HG03439 (cell line): ENCODE data around the gene FBXO24.
"Not testable (repeated sequence)": the region's sequence is repeated elsewhere in the genome, so short reads cannot be mapped to it uniquely, and the experiment has no call there.

Experiments
- ATAC-seq: cut with Tn5 transposase; IDR thresholded peaks from one replicate; pipeline ENCODE4 v1.9.1; 2021; ENCODE audit warnings: mild to moderate bottlenecking, moderate library complexity; ENCODE audit not compliant: unreplicated experiment

The FBXO24 gene

GRCh38 chr7:100586266-100587025, at the start of gene FBXO24:
FBXO24 (plus strand) TSS chr7:100586328; CDS start chr7:100586626, 298 bp downstream.
- ATAC-seq = peak; percentile 86

- ATAC-seq = not testable (repeated sequence)
Measured at GRCh38 chr7:100536695-100537094, 49.4 kb upstream of the FBXO24 start.

- peak; percentile 1 for ATAC-seq
Measured at GRCh38 chr7:100538348-100538653, 47.8 kb upstream of the FBXO24 start.

- ATAC-seq = peak; percentile 90
Measured at GRCh38 chr7:100538654-100539435, 47.3 kb upstream of the FBXO24 start, which contains the start of gene AGFG2. AGFG2 (plus strand) TSS chr7:100539203; CDS start chr7:100539347, 144 bp downstream.

- ATAC-seq = no peak
Measured at GRCh38 chr7:100539436-100540006, 46.6 kb upstream of the FBXO24 start.

- no peak for ATAC-seq
Measured at GRCh38 chr7:100540073-100540723, 45.9 kb upstream of the FBXO24 start.

GRCh38 chr7:100541309-100541708, 44.8 kb upstream of the FBXO24 start:
- ATAC-seq = not testable (repeated sequence)

- no peak for ATAC-seq
Measured at GRCh38 chr7:100543586-100543985, 42.5 kb upstream of the FBXO24 start.

- ATAC-seq = no peak
Measured at GRCh38 chr7:100544386-100544785, 41.7 kb upstream of the FBXO24 start.

- ATAC-seq = no peak
Measured at GRCh38 chr7:100544967-100545359, 41.2 kb upstream of the FBXO24 start.

- peak; percentile 44 for ATAC-seq
Measured at GRCh38 chr7:100545360-100546128, 40.6 kb upstream of the FBXO24 start.

GRCh38 chr7:100546129-100546925, 39.8 kb upstream of the FBXO24 start:
- peak; percentile 35 for ATAC-seq

- no peak for ATAC-seq
Measured at GRCh38 chr7:100546926-100547800, 39.0 kb upstream of the FBXO24 start.

- no peak for ATAC-seq
Measured at GRCh38 chr7:100547872-100548271, 38.3 kb upstream of the FBXO24 start.

GRCh38 chr7:100548446-100548845, 37.7 kb upstream of the FBXO24 start:
- not testable (repeated sequence) for ATAC-seq

GRCh38 chr7:100552532-100552931, 33.6 kb upstream of the FBXO24 start:
- ATAC-seq = no peak

- ATAC-seq = no peak
Measured at GRCh38 chr7:100553032-100553431, 33.1 kb upstream of the FBXO24 start.

- no peak for ATAC-seq
Measured at GRCh38 chr7:100555701-100556100, 30.4 kb upstream of the FBXO24 start.

GRCh38 chr7:100556541-100556940, 29.6 kb upstream of the FBXO24 start:
- no peak for ATAC-seq
